NCI-H82 (cell line): ENCODE results near the gene RNF182.
"Not testable (repeated sequence)": the region's sequence is repeated elsewhere in the genome, so short reads cannot be mapped to it uniquely, and the experiment has no call there.

Experiments used
- DNase-seq: peaks from one replicate; lab custom pipeline; 2025; lab: John Stamatoyannopoulos, UW

Gene RNF182

GRCh38 chr6:14001329-14002012, 76.7 kb downstream of the RNF182 start:
- peak; percentile 51 for DNase-seq

GRCh38 chr6:14002176-14002947, 77.6 kb downstream of the RNF182 start:
- DNase-seq: no peak

- DNase-seq: peak; percentile 70
Measured at GRCh38 chr6:14004258-14004657, 79.5 kb downstream of the RNF182 start.

- no peak for DNase-seq
Measured at GRCh38 chr6:14008809-14009208, 84.1 kb downstream of the RNF182 start.

- no peak for DNase-seq
Measured at GRCh38 chr6:14009431-14009830, 84.7 kb downstream of the RNF182 start.

- no peak for DNase-seq
Measured at GRCh38 chr6:14010275-14010674, 85.5 kb downstream of the RNF182 start.

GRCh38 chr6:14012313-14013030, 87.7 kb downstream of the RNF182 start:
- DNase-seq: no peak

GRCh38 chr6:14015964-14016363, 91.2 kb downstream of the RNF182 start:
- no peak for DNase-seq

GRCh38 chr6:14016432-14016831, 91.7 kb downstream of the RNF182 start:
- DNase-seq: no peak

- DNase-seq: no peak
Measured at GRCh38 chr6:14016935-14017625, 92.3 kb downstream of the RNF182 start.

GRCh38 chr6:14017626-14018475, 93.1 kb downstream of the RNF182 start:
- DNase-seq: no peak

- not testable (repeated sequence) for DNase-seq
Measured at GRCh38 chr6:14018559-14018958, 93.8 kb downstream of the RNF182 start.

GRCh38 chr6:14020551-14020950, 95.8 kb downstream of the RNF182 start:
- DNase-seq: no peak

GRCh38 chr6:14021449-14021848, 96.7 kb downstream of the RNF182 start:
- DNase-seq: no peak

- no peak for DNase-seq
Measured at GRCh38 chr6:14022673-14023072, 97.9 kb downstream of the RNF182 start.

GRCh38 chr6:14023855-14024254, 99.1 kb downstream of the RNF182 start:
- no peak for DNase-seq

- DNase-seq: no peak
Measured at GRCh38 chr6:14025160-14025559, 100.4 kb downstream of the RNF182 start.

- DNase-seq: no peak
Measured at GRCh38 chr6:14026831-14027539, 102.2 kb downstream of the RNF182 start.

- DNase-seq: no peak
Measured at GRCh38 chr6:14028631-14029030, 103.9 kb downstream of the RNF182 start.

- DNase-seq: no peak
Measured at GRCh38 chr6:14029605-14030004, 104.9 kb downstream of the RNF182 start.
